ENCODE data around the gene NFKB2.

DNA sequence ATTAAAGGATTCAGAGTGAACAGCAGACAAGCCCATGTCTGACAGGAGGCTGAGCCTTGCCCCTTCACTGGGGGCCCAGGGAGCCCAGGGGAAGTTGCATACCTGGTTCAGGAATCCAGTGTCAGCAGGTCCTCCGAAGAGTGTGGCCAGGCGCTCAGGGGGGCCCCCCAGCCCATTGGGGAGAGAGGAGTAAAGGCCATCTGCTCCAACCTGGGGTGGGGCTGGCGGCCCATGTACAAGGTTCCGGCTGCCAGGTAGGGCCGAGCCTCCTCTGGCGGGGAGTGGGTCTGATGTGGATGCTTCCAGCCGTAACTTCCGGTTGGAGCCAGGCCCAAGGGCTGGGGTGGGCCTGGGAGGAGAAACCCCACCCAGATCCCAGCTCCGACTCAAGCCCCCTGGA, 20.8 kb downstream of the NFKB2 start:
- TF ChIP-seq, protein P1, sequence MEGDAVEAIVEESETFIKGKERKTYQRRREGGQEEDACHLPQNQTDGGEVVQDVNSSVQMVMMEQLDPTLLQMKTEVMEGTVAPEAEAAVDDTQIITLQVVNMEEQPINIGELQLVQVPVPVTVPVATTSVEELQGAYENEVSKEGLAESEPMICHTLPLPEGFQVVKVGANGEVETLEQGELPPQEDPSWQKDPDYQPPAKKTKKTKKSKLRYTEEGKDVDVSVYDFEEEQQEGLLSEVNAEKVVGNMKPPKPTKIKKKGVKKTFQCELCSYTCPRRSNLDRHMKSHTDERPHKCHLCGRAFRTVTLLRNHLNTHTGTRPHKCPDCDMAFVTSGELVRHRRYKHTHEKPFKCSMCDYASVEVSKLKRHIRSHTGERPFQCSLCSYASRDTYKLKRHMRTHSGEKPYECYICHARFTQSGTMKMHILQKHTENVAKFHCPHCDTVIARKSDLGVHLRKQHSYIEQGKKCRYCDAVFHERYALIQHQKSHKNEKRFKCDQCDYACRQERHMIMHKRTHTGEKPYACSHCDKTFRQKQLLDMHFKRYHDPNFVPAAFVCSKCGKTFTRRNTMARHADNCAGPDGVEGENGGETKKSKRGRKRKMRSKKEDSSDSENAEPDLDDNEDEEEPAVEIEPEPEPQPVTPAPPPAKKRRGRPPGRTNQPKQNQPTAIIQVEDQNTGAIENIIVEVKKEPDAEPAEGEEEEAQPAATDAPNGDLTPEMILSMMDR (IDR thresholded peaks at IDR 0.05), result no peak
- TF ChIP-seq EP300 (IDR thresholded peaks at IDR 0.05) (no peak), POLR2A (IDR thresholded peaks at IDR 0.05) (no peak)
